ENCODE data around the gene TNNI2. TPM values are rescaled to one million over a fixed set of nuclear protein-coding genes. Genes with fewer than 3 reads are reported as not detected.

Gene TNNI2
- total and polyA plus RNA-seq, 10 of the 15 experiments (the other 5 are each of a cell fraction or from before 2014, with no cell fraction given) = 0.14 to 0.79 (median 0.37) TPM; not detected in 4

GRCh38 chr11:1839924-1840779, 1.4 kb downstream of the TNNI2 start (continued):
- TF ChIP-seq PKNOX1 (IDR thresholded peaks at IDR 0.05) (no peak), MTA2 (IDR thresholded peaks at IDR 0.05; ENCODE audit: low read depth) (peak; percentile 33; the same call in 1 of the 2 replicates), CBFB (IDR thresholded peaks at IDR 0.05; ENCODE audit: low read depth) (no peak), JUND (IDR thresholded peaks at IDR 0.05; ENCODE audit: low read depth, low read length) (no peak), SIN3A (IDR thresholded peaks at IDR 0.05; ENCODE audit: low read depth, low read length) (no peak), SMC3 (IDR thresholded peaks at IDR 0.05; ENCODE audit: borderline replicate concordance, low read length) (no peak), IKZF2 (IDR thresholded peaks at IDR 0.05) (peak; percentile 40 to 46; a peak in 3 of 4 replicates), ZNF592 (IDR thresholded peaks at IDR 0.05) (no peak), RBBP5 (conservative IDR thresholded peaks at IDR 0.05) (no peak), POLR2AphosphoS5 (IDR thresholded peaks at IDR 0.05; ENCODE audit: low read length) (no peak), SP1 (IDR thresholded peaks at IDR 0.05; ENCODE audit: low read depth, low read length) (no peak), SMAD5 (IDR thresholded peaks at IDR 0.05; ENCODE audit: low read depth) (no peak), E2F8 (IDR thresholded peaks at IDR 0.05; ENCODE audit: low read depth, partially characterized antibody) (no peak), NR2C1 (IDR thresholded peaks at IDR 0.05) (no peak; the same call in 1 of the 2 replicates), NFXL1 (IDR thresholded peaks at IDR 0.05; ENCODE audit: borderline replicate concordance) (no peak), ZNF207 (IDR thresholded peaks at IDR 0.05; ENCODE audit: borderline replicate concordance) (no peak), IRF4 (IDR thresholded peaks at IDR 0.05; ENCODE audit: low read depth, low read length) (0 out of 2 replicates have a peak, but pooled peaks have one; percentile 35)
- TF ChIP-seq, protein P1, sequence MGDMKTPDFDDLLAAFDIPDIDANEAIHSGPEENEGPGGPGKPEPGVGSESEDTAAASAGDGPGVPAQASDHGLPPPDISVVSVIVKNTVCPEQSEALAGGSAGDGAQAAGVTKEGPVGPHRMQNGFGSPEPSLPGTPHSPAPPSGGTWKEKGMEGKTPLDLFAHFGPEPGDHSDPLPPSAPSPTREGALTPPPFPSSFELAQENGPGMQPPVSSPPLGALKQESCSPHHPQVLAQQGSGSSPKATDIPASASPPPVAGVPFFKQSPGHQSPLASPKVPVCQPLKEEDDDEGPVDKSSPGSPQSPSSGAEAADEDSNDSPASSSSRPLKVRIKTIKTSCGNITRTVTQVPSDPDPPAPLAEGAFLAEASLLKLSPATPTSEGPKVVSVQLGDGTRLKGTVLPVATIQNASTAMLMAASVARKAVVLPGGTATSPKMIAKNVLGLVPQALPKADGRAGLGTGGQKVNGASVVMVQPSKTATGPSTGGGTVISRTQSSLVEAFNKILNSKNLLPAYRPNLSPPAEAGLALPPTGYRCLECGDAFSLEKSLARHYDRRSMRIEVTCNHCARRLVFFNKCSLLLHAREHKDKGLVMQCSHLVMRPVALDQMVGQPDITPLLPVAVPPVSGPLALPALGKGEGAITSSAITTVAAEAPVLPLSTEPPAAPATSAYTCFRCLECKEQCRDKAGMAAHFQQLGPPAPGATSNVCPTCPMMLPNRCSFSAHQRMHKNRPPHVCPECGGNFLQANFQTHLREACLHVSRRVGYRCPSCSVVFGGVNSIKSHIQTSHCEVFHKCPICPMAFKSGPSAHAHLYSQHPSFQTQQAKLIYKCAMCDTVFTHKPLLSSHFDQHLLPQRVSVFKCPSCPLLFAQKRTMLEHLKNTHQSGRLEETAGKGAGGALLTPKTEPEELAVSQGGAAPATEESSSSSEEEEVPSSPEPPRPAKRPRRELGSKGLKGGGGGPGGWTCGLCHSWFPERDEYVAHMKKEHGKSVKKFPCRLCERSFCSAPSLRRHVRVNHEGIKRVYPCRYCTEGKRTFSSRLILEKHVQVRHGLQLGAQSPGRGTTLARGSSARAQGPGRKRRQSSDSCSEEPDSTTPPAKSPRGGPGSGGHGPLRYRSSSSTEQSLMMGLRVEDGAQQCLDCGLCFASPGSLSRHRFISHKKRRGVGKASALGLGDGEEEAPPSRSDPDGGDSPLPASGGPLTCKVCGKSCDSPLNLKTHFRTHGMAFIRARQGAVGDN (IDR thresholded peaks at IDR 0.05) = no peak
